ENCODE measurements around the gene USP26. TPM values are rescaled to one million over a fixed set of nuclear protein-coding genes. Genes with fewer than 3 reads are reported as not detected.

The USP26 gene
- total and polyA plus RNA-seq, 2 experiments from 2014 or later: not detected

GRCh38 chrX:133056341-133056740 lies 40.6 kb downstream of the USP26 start:
- no peaks in the 10 kb centered on the region for H3K79me2 ChIP-seq (replicated peaks; ENCODE audit: insufficient read depth)
- H3K4me1 Mint-ChIP-seq: peaks cover 20% of the 10 kb centered on the region
- TF ChIP-seq STAT1 (IDR thresholded peaks at IDR 0.05; ENCODE audit: unreplicated experiment) (no peak), ZNF114 (CRISPR knock-in tag; IDR thresholded peaks at IDR 0.05) (no peak), ZNF462 (CRISPR knock-in tag; IDR thresholded peaks at IDR 0.05) (no peak), JUNB (IDR thresholded peaks at IDR 0.05; ENCODE audit: unreplicated experiment) (no peak), NANOG (IDR thresholded peaks at IDR 0.05; ENCODE audit: borderline replicate concordance) (no peak), CREB1 (CRISPR knock-in tag; IDR thresholded peaks at IDR 0.05; ENCODE audit: low read depth) (no peak), EZH2 (IDR thresholded peaks at IDR 0.05; ENCODE audit: low read depth, unreplicated experiment) (no peak), POLR2AphosphoS5 (IDR thresholded peaks at IDR 0.05; ENCODE audit: low read depth) (no peak), EZH2phosphoT487 (IDR thresholded peaks at IDR 0.05; ENCODE audit: unreplicated experiment) (no peak)
- H3K4me1 ChIP-seq (ENCODE audit: insufficient read depth): peaks cover 23% of the 10 kb centered on the region
- no peak overlapping the region for H3K4me3 Mint-ChIP-seq
- H3K4me2 ChIP-seq: no peak overlapping the region
- H3F3A ChIP-seq (replicated peaks; ENCODE audit: low read depth): no peaks in the 10 kb centered on the region
- no peaks in the 10 kb centered on the region for H3K36me3 Mint-ChIP-seq (ENCODE audit: low read depth)
- DNase-seq (ENCODE audit: low spot score) (no peak), ATAC-seq (no peak)
- H2AFZ ChIP-seq: no peak overlapping the region
- H3K36me3 ChIP-seq (ENCODE audit: insufficient read depth): no peaks in the 10 kb centered on the region
- H3K27me3 Mint-ChIP-seq (ENCODE audit: insufficient read depth, low read depth, poor library complexity): peaks cover 2% of the 10 kb centered on the region
- H3K27me3 ChIP-seq (ENCODE audit: insufficient read depth): no peaks in the 10 kb centered on the region
- H3K9me3 Mint-ChIP-seq: no peaks in the 10 kb centered on the region
- H4K20me1 ChIP-seq (replicated peaks; ENCODE audit: insufficient read depth): no peaks in the 10 kb centered on the region
- no peak overlapping the region for H3K27ac ChIP-seq (ENCODE audit: low read depth)
- no peak overlapping the region for H3K4me3 ChIP-seq
- H3K27ac Mint-ChIP-seq: no peak overlapping the region
- no peaks in the 10 kb centered on the region for H3K9me2 ChIP-seq (ENCODE audit: insufficient read depth)

All from GM23338 (cell line).